ENCODE measurements around the gene FGF6. TPM values are rescaled to one million over a fixed set of nuclear protein-coding genes. Genes with fewer than 3 reads are reported as not detected.

The FGF6 gene
- total and polyA plus RNA-seq, 2 experiments from 2014 or later = not detected

- Histone ChIP-seq H3K36me3 (ENCODE audit: insufficient read depth) (no peaks in the 10 kb centered on the region), H3K4me1 (ENCODE audit: insufficient read depth) (0 out of 2 replicates have a peak, but pooled peaks cover 3% of the 10 kb centered on the region), H3K9me2 (ENCODE audit: insufficient read depth) (peaks cover 9% of the 10 kb centered on the region; the same call in 1 of the 2 replicates), H3K4me2 (no peak overlapping the region), H3K27ac (ENCODE audit: low read depth) (no peak overlapping the region), H3K4me3 (no peak overlapping the region), H2AFZ (no peak overlapping the region), H3F3A (replicated peaks; ENCODE audit: low read depth) (no peaks in the 10 kb centered on the region), H4K20me1 (replicated peaks; ENCODE audit: insufficient read depth) (no peaks in the 10 kb centered on the region), H3K79me2 (replicated peaks; ENCODE audit: insufficient read depth) (no peaks in the 10 kb centered on the region), H3K27me3 (ENCODE audit: insufficient read depth) (no peaks in the 10 kb centered on the region)
- Mint-ChIP-seq H3K4me3 (no peak overlapping the region), H3K9me3 (no peaks in the 10 kb centered on the region), H3K36me3 (ENCODE audit: low read depth) (no peaks in the 10 kb centered on the region), H3K27me3 (ENCODE audit: insufficient read depth, low read depth, poor library complexity) (peaks cover 13% of the 10 kb centered on the region), H3K4me1 (peaks cover 8% of the 10 kb centered on the region; the same call in 2 of the 3 replicates), H3K27ac (no peak overlapping the region)
- TF ChIP-seq ETS1 (IDR thresholded peaks at IDR 0.05) (no peak), ZNF114 (CRISPR knock-in tag; IDR thresholded peaks at IDR 0.05) (no peak), POLR2AphosphoS5 (IDR thresholded peaks at IDR 0.05; ENCODE audit: low read depth) (no peak)
- no peak for ATAC-seq
- no peak for DNase-seq (ENCODE audit: low spot score)
Measured at GRCh38 chr12:4433745-4434058, 11.9 kb downstream of the FGF6 start.

- H3K4me1 Mint-ChIP-seq = peaks cover 8% of the 10 kb centered on the region; the same call in 2 of the 3 replicates
- H3K36me3 ChIP-seq (ENCODE audit: insufficient read depth) = no peaks in the 10 kb centered on the region
- no peak overlapping the region for H3K27ac Mint-ChIP-seq
- peaks cover 13% of the 10 kb centered on the region for H3K27me3 Mint-ChIP-seq (ENCODE audit: insufficient read depth, low read depth, poor library complexity)
- peaks cover 9% of the 10 kb centered on the region; the same call in 1 of the 2 replicates for H3K9me2 ChIP-seq (ENCODE audit: insufficient read depth)
- H3K27ac ChIP-seq (ENCODE audit: low read depth) = no peak overlapping the region
- H3K27me3 ChIP-seq (ENCODE audit: insufficient read depth) = no peaks in the 10 kb centered on the region
- H3K4me2 ChIP-seq = no peak overlapping the region
- H3F3A ChIP-seq (replicated peaks; ENCODE audit: low read depth) = no peaks in the 10 kb centered on the region
- 0 out of 2 replicates have a peak, but pooled peaks cover 3% of the 10 kb centered on the region for H3K4me1 ChIP-seq (ENCODE audit: insufficient read depth)
- H2AFZ ChIP-seq = no peak overlapping the region
- no peak overlapping the region for H3K4me3 Mint-ChIP-seq
- H3K4me3 ChIP-seq = no peak overlapping the region
- no peaks in the 10 kb centered on the region for H3K36me3 Mint-ChIP-seq (ENCODE audit: low read depth)
- peak; percentile 59 for ATAC-seq
- no peaks in the 10 kb centered on the region for H3K79me2 ChIP-seq (replicated peaks; ENCODE audit: insufficient read depth)
- no peak for DNase-seq (ENCODE audit: low spot score)
- no peaks in the 10 kb centered on the region for H4K20me1 ChIP-seq (replicated peaks; ENCODE audit: insufficient read depth)
- no peaks in the 10 kb centered on the region for H3K9me3 Mint-ChIP-seq
- TF ChIP-seq JUNB (IDR thresholded peaks at IDR 0.05; ENCODE audit: unreplicated experiment) = no peak
- TF ChIP-seq ZNF331 (CRISPR knock-in tag; IDR thresholded peaks at IDR 0.05; ENCODE audit: low read depth) = no peak
- TF ChIP-seq EZH2phosphoT487 (IDR thresholded peaks at IDR 0.05; ENCODE audit: unreplicated experiment) = no peak
- TF ChIP-seq CREB1 (CRISPR knock-in tag; IDR thresholded peaks at IDR 0.05; ENCODE audit: low read depth) = no peak
- no peak for TF ChIP-seq EZH2 (IDR thresholded peaks at IDR 0.05; ENCODE audit: low read depth, unreplicated experiment)
- no peak for TF ChIP-seq ZNF114 (CRISPR knock-in tag; IDR thresholded peaks at IDR 0.05)
- no peak for TF ChIP-seq ETS1 (IDR thresholded peaks at IDR 0.05)
- no peak for TF ChIP-seq REST (IDR thresholded peaks at IDR 0.05; ENCODE audit: unreplicated experiment)
- TF ChIP-seq STAT1 (IDR thresholded peaks at IDR 0.05; ENCODE audit: unreplicated experiment) = no peak
- TF ChIP-seq POLR2AphosphoS5 (IDR thresholded peaks at IDR 0.05; ENCODE audit: low read depth) = no peak
- TF ChIP-seq NANOG (IDR thresholded peaks at IDR 0.05; ENCODE audit: borderline replicate concordance) = no peak
Measured at GRCh38 chr12:4432878-4433744, 12.5 kb downstream of the FGF6 start.

All from GM23338 (cell line).